Keratinocyte (primary cell): ENCODE measurements around the gene AP1M1.

ENCODE experiments used
- CTCF ChIP-seq, 3 experiments: IDR thresholded peaks in 1 of 3; conservative IDR thresholded peaks in 1 of 3; optimal IDR thresholded peaks in 1 of 3; 2 replicates in 2 of 3; 3 replicates in 1 of 3; pipeline versions ENCODE3 to v1.5.1; 2011; ENCODE audit warnings: low read length in 3 of 3, mild to moderate bottlenecking in 3 of 3, moderate library complexity in 2 of 3, control low read depth in 1 of 3, inconsistent platforms in 1 of 3; ENCODE audit not compliant: insufficient read depth in 2 of 3; ENCODE audit errors: extremely low read depth in 1 of 3
- EZH2 ChIP-seq: IDR thresholded peaks from one replicate; pipeline ENCODE4 v1.6.1; 2012; ENCODE audit warnings: inconsistent platforms, mild to moderate bottlenecking, low read length, moderate library complexity

GRCh38 chr19:16266586-16266942 lies 68.9 kb downstream of the AP1M1 start:
- TF ChIP-seq EZH2 (no peak), CTCF (optimal IDR thresholded peaks at IDR 0.05 in 1 of 3, IDR thresholded peaks at IDR 0.05 in 1 of 3, conservative IDR thresholded peaks at IDR 0.05 in 1 of 3; ENCODE audit: extremely low read depth in 1 of 3, insufficient read depth in 2 of 3, low read length in 3 of 3) (no peak)
